ENCODE results near the gene CD8B2. TPM values are rescaled to one million over a fixed set of nuclear protein-coding genes. Genes with fewer than 3 reads are reported as not detected.

Gene CD8B2
- total RNA-seq, 1 experiment from 2014 or later = not detected

- no peak overlapping the region for H3K14ac ChIP-seq (ENCODE audit: insufficient read depth, low read length)
- no peak overlapping the region for H3K4ac ChIP-seq (ENCODE audit: low read depth, low read length)
- no peak overlapping the region for H2BK15ac ChIP-seq (ENCODE audit: low read depth, low read length)
- H2AFZ ChIP-seq (ENCODE audit: low read length) = no peak overlapping the region
- H4K8ac ChIP-seq (replicated peaks; ENCODE audit: insufficient read length, low read depth, low read length) = no peak overlapping the region
- no peaks in the 10 kb centered on the region for H3K23me2 ChIP-seq (ENCODE audit: insufficient read length, low read depth, low read length, poor library complexity, severe bottlenecking)
- H3K23ac ChIP-seq (ENCODE audit: insufficient read length, low read depth, low read length) = no peak overlapping the region
- H2BK20ac ChIP-seq (ENCODE audit: low read depth, low read length, poor library complexity, severe bottlenecking) = no peak overlapping the region
- H3K27me3 ChIP-seq (ENCODE audit: insufficient read depth, low read length) = no peaks in the 10 kb centered on the region
- H3K18ac ChIP-seq (ENCODE audit: insufficient read length, low read depth, low read length) = no peak overlapping the region
- no peak overlapping the region for H2BK120ac ChIP-seq (ENCODE audit: low read depth, low read length, poor library complexity, severe bottlenecking)
- H3K4me1 ChIP-seq (ENCODE audit: insufficient read depth, low read length) = no peaks in the 10 kb centered on the region
- H3K27me3 Mint-ChIP-seq (ENCODE audit: low read depth) = peaks cover 2% of the 10 kb centered on the region; the same call in 1 of the 2 replicates
- DNase-seq = no peak
- H3K4me1 Mint-ChIP-seq = no peaks in the 10 kb centered on the region
- no peaks in the 10 kb centered on the region for H3K79me2 ChIP-seq (ENCODE audit: insufficient read depth, low read length)
- no peak overlapping the region for H4K91ac ChIP-seq (ENCODE audit: insufficient read length, low read depth, low read length)
- H3K9me3 ChIP-seq (ENCODE audit: control insufficient read depth, low read depth, low read length) = no peaks in the 10 kb centered on the region
- no peaks in the 10 kb centered on the region for H3K79me1 ChIP-seq (ENCODE audit: insufficient read depth, low read depth, low read length, poor library complexity, severe bottlenecking)
- no CpG with 5 or more reads among the region's 9 CpGs for WGBS (ENCODE audit: extremely low coverage, insufficient read length, low lambda C conversion rate)
- H3K56ac ChIP-seq (ENCODE audit: insufficient read length, low read depth, low read length) = no peak overlapping the region
- H3K27ac Mint-ChIP-seq = no peak overlapping the region
- H3K9me3 Mint-ChIP-seq = peaks cover 8 to 10% of the 10 kb centered on the region in 2 experiments; a peak in 4 of 5 replicates
- no peak overlapping the region for H3K4me2 ChIP-seq (ENCODE audit: insufficient read depth, insufficient read length, low read length)
- H3T11ph ChIP-seq (ENCODE audit: low read length) = no peak overlapping the region
- TF ChIP-seq CTCF (conservative IDR thresholded peaks at IDR 0.05) = no peak
- no peak overlapping the region for H4K5ac ChIP-seq (ENCODE audit: insufficient read length, low read depth, low read length)
- H2BK5ac ChIP-seq (ENCODE audit: insufficient read length, low read length) = no peak overlapping the region
- no peak overlapping the region for H3K9ac ChIP-seq (ENCODE audit: extremely low read depth, insufficient read length, low read length)
- H3K4me3 Mint-ChIP-seq = no peak overlapping the region
- H4K20me1 ChIP-seq (ENCODE audit: control insufficient read depth, insufficient read depth, insufficient read length) = no peaks in the 10 kb centered on the region
- H3K27ac ChIP-seq (ENCODE audit: insufficient read length, low read depth, low read length) = no peak overlapping the region
- H2AK5ac ChIP-seq (ENCODE audit: insufficient read length, low read length) = no peak overlapping the region
- no peaks in the 10 kb centered on the region; a peak in 3 of 7 replicates for H3K36me3 Mint-ChIP-seq (ENCODE audit: insufficient read depth in 1 of 3, low read depth in 3 of 3)
- no peak overlapping the region for H2BK12ac ChIP-seq (ENCODE audit: insufficient read length, low read depth, low read length)
These were observed 33.9 kb downstream of the CD8B2 start for GRCh38 chr2:106521016-106521415.
